ENCODE measurements around the gene BOK.
A peak's percentile ranks its signal among the peaks of the same experiment; 100 is the strongest.

BOK gene

DNA sequence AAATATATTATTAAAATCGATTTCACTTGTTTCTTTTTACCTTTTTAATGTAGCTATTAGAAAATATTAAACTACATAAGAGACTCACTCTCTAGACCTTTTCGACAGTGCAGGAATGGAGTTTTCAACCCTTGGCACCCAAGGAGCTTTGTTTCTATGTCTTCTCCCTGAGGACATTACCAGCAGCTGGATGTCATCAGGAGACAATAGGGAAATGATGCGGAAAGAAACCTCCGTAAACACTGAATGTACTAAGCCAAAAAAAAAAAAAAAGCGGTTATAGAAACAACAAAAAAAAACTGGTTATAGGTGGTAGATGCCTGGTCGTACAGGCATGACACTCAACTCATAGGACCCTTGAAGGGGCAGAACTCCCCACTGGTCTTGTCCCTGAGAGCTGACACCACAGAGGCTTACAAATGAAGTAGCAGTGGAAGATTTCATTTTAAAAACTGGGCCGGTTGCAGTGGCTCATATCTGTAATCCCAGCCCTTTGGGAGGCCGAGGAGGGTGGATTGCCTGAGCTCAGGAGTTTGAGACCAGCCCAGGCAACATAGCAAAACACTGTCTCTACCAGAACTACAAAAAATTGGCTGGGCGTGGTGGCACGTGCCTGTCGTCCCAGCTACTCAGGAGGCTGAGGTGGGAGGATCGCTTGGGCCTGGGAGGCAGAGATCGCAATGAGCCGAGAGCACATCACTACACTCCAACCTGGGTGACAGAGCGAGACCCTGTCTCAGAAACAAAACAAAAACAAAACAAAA is 54.7 kb downstream of the BOK start:
- no peak for DNase-seq (ENCODE audit: low read depth, low spot score)
- no peak overlapping the region for H3K4me3 ChIP-seq (ENCODE audit: low read length)

DNA sequence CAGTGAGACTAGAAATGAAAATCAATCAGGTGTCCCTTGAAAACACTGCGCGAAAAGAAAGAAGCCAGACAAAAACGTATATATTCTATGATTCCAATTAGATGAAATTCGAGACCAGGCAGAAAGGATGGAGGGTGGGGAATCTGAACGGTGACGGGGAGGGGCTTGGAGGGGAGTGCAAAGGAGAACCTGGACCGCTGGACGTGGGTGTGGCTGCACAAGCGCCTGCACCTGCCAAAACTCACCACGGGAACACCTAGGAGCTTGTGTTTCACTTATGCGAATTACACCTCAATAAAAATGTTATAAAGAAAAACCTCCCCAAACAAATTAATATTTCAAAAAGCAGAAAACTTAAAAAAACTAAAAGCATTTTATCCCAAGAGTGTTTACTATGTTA is 56.5 kb downstream of the BOK start:
- H3K4me3 ChIP-seq (ENCODE audit: low read length), result no peak overlapping the region
- DNase-seq (ENCODE audit: low read depth, low spot score), result no peak

DNA sequence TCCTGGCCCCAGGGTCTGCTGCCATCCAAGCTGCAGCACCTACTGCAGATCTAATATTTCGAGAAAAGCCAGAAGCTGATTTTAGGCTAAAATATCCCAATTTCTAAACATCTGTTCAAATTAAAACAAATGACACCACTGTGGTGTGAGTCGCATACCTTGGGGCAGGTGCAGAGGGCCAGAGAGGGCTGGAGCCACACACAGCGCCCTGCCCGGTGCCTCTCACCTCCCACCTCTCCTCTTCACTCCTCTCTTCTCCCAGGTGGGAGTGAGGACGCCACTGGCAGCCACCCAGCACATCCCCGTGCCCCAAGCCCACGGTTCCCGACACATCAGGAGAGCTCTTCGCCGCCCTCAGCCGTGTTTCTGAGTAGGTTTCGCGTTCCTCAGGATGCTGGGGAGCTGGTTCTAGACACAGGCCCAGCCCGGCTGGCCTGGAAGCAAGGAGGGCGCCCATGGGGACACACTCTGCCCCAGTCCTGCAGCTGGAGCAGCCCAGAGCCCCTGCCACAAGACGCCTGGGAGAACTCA is 57.0 kb downstream of the BOK start:
- DNase-seq (ENCODE audit: low read depth, low spot score), result no peak
- no peak overlapping the region for H3K4me3 ChIP-seq (ENCODE audit: low read length)

DNA sequence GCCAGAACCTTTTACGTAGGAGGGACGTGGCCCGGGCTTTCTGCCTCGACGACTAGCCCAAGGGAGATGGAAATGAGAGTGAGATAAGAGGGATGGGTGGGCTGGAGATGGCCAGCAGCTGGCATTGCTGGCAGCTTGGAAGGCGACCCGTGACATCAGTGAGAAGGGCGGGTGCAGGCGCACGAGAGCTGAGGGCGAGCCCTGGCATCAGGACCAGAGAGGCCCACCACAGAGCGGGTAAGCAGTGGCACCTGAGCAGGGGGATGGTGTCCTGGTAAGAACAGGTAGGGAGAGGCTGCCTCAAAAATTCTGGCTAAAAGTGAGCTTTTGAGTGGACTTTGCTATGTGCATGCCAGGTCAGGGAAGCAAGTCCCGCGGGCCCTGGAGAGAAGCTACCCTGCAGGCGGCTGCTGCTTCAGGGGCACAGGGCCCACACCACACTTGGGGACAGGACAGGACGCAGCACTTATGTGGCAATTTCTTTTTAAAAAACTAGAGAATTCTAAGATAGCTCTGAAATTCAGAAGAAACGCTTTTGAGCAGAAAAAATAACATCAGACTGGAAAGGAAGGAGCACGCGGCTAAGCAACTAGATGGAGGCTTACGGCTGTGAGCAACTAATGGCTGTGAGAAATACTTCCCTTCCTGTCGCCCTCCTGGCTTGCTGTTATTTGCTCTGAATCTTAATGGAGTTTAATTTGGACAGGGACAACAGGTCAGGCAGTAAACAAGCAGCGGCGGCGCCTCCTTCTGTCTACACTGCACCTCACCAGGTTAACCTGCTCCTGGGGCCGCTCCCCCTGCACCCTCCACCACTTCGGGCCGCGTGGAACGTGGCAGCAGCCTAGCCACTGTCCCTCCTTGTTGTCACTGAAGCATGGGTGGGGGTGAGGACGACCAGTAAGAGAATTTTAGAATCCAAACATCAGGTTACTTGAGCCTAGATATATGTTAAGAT is 57.9 kb downstream of the BOK start:
- H3K4me3 ChIP-seq (ENCODE audit: low read length), result no peak overlapping the region

DNA sequence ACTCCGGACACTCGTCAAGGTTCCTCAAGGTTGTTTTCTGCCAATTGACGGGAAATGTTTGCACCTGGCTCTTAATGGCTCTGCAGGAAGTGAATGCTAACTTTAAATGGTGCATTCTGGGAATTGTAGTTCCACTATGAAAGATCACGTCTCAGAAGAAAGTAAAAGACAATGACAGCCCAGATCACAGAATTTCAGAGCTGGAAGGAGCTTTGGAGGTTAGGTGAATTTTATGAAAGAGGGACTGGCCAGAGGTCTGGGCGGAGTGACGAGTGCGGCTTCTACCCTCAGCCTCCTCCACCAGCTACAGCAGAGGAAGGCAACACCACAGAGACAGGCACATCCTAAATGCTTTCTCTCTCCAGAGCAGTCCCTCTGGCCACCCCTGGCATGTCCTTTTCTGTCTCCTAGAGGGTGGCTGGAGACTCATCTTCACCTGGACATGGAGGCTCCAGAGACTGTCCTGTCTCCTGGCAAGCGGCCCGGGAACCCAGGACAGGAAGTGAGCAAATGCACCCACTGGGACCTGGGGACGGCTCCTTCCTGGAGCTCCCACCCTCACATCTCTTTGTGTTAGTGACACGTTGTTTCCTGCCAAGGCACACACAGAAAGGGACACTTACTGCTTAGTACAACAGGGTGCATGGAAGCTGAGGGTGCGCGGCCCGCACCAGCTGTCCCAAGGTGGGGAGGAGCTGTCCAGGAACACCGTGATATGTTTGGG is 59.0 kb downstream of the BOK start:
- H3K4me3 ChIP-seq (ENCODE audit: low read length), result peak overlapping the region; percentile 59
- DNase-seq (ENCODE audit: low read depth, low spot score), result peak; percentile 68

More for the DNA sequence above, 57.9 kb downstream of the BOK start:
- DNase-seq (ENCODE audit: low read depth, low spot score), result no peak

DNA sequence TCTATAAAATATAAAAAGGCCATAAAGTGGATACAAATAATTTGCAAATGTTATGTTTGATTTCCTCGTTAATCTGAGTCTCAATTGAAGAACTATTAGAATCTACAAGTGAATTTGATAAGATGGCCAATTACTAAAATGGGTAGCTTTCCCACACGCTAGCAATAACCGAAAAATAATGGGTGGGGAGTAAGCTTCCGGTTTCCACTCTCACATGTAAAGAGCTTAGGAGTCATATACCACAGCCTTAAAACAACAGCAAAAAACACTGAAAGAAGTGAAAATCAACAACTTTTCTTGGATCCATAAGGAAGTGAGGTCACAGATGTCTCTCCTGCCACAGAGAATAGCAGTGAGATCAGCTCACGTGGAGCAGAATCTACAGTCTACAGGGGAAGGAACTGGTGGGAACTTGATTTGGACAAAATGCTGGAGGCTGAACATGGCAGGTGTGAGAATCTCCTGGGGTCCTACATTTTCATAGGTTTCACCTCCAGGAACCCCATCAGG is 59.8 kb downstream of the BOK start:
- H3K4me3 ChIP-seq (ENCODE audit: low read length), result peak overlapping the region; percentile 59

DNA sequence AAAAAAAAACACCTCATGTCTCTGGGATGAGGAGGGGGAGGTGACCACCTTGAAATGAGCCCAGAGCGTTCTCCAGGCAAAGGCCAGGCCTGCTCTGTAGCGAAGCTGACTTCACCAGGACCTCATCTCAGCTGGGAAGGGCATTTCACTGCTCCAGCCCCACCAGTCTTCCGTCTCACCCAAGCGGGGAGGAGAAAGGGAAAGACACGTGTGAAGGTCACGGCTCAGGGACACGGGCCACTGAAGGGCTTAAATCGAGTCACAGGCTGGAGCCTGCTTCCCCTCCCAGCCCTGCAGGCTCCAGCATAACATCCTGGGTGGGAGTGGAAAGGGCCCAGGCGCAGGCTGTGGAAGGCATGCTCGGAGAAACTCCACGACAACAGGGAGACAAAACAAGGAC is 60.3 kb downstream of the BOK start:
- no peak for DNase-seq (ENCODE audit: low read depth, low spot score)
- no peak overlapping the region for H3K4me3 ChIP-seq (ENCODE audit: low read length)

More for the DNA sequence above, 59.8 kb downstream of the BOK start:
- DNase-seq (ENCODE audit: low read depth, low spot score), result peak; percentile 55

DNA sequence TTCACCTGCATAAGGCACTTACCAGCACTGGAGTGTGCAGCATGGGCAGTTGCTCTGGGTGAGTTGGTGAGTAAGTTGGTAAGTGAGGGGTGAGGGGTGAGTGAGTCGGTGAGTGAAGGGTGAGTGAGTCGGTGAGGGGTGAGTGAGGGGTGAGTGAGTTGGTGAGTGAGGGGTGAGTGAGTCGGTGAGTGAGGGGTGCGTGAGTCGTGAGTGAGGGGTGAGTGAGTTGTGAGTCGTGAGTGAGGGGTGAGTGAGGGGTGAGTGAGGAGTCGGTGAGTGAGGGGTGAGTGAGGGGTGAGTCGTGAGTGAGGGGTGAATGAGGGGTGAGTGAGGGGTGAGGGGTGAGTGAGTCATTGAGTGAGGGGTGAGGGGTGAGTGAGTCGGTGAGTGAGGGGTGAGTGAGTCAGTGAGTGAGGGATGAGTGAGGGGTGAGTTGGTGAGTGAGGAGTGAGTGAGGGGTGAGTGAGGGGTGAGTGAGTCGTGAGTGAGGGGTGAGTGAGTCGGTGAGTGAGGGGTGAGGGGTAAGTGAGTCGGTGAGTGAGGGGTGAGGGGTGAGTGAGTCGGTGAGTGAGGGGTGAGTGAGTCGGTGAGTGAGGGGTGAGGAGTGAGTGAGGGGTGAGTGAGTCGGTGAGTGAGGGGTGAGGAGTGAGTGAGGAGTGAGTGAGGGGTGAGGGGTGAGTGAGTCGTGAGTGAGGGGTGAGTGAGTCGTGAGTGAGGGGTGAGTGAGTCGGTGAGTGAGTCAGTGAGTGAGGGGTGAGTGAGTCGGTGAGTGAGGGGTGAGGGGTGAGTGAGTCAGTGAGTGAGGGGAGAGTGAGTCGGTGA is 61.3 kb downstream of the BOK start:
- H3K4me3 ChIP-seq (ENCODE audit: low read length), result no peak overlapping the region
- DNase-seq (ENCODE audit: low read depth, low spot score), result no peak

DNA sequence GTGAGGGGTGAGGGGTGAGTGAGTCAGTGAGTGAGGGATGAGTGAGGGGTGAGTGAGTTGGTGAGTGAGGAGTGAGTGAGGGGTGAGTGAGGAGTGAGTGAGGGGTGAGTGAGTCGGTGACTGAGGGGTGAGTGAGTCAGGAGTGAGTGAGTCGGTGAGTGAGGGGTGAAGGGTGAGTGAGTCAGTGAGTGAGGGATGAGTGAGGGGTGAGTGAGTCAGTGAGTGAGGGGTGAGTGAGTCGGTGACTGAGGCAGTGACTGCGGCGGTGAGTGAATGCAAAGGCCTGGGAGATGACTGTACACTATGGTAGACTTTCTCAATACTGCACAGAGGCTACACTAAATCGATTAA is 61.8 kb downstream of the BOK start:
- H3K4me3 ChIP-seq (ENCODE audit: low read length), result no peak overlapping the region
- DNase-seq (ENCODE audit: low read depth, low spot score), result no peak

Data from Jurkat, Clone E6-1 (cell line).